ENCODE data around the gene NDUFS6. TPM values are rescaled to one million over a fixed set of nuclear protein-coding genes. Genes with fewer than 3 reads are reported as not detected.

Gene NDUFS6
- total and polyA plus RNA-seq, 2 of the 4 experiments (the other 2 are of a cell fraction) = 10.4 to 69.0 TPM

DNA sequence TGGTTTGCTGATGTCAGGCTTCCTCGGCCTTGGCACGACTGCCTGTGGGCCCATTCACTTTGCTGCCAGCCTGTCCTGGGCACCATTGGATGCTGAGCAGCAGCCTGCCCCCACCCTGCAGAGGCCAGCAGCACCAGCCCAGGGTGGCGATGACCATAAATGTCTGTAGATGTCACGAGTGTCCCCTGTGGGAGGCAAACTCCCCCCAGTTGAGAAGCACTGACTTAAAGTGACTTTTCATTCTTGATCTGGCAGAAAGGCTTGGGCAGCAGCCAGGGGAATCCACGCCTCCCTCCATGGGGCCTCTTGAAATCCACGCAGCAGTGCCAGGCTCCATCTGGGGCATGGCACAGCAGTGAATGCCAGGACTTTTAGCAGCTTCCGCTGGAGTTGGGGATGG, 59.7 kb downstream of the NDUFS6 start:
- no peak overlapping the region for H4K8ac ChIP-seq (ENCODE audit: low read depth in 2 of 2, low read length in 2 of 2)
- H3K4me2 ChIP-seq (ENCODE audit: low read depth, low read length) = no peak overlapping the region
- no peaks in the 10 kb centered on the region; the same call in 1 of the 2 replicates for H4K20me1 ChIP-seq (ENCODE audit: insufficient read depth, low read length)
- BruUV-seq (replicated peaks) = no TSS peak
- H2BK20ac ChIP-seq (ENCODE audit: low read depth, low read length) = no peak overlapping the region
- H3K9ac ChIP-seq (ENCODE audit: low read depth, low read length) = no peak overlapping the region
- no peak overlapping the region for H2AK5ac ChIP-seq (ENCODE audit: low read depth, low read length)
- H2BK15ac ChIP-seq (ENCODE audit: low read depth, low read length) = no peak overlapping the region
- H3K56ac ChIP-seq (ENCODE audit: extremely low read depth, insufficient read depth, low read length) = no peak overlapping the region
- no peak overlapping the region for H3K4ac ChIP-seq (ENCODE audit: low read depth, low read length)
- DNase-seq = no peak
- H3K4me3 ChIP-seq (ENCODE audit: insufficient read depth, low read depth, low read length) = no peak overlapping the region
- no peak overlapping the region for H2AFZ ChIP-seq (replicated peaks; ENCODE audit: low read length, poor library complexity)
- no peaks in the 10 kb centered on the region for H3K36me3 ChIP-seq (ENCODE audit: control insufficient read depth, insufficient read depth, low read length)
- 65% methylated on average over 4 of the region's 7 CpGs; no CpG with 5 or more reads in 1 of the 2 experiments for WGBS, 2 experiments (ENCODE audit: extremely low coverage in 2 of 2, insufficient read length in 1 of 2)
- no peaks in the 10 kb centered on the region for H3K9me1 ChIP-seq (ENCODE audit: insufficient read depth, low read length)
- intact Hi-C loops (cut with micrococcal nuclease) (no loop called here), dilution Hi-C loops (cut with HindIII; ENCODE audit: low sequenced_read_pairs, unreplicated experiment) (no loop called here), in situ Hi-C loops (cut with MboI; ENCODE audit: low sequenced_read_pairs) (no loop called here)
- H2BK5ac ChIP-seq (ENCODE audit: low read depth, low read length, poor library complexity, severe bottlenecking) = no peak overlapping the region
- ChIA-PET CTCF (interaction anchor here (0.6 kb wide), 1 partner anchor 53 kb away, joined by 3 read pairs; no protein-coding TSS in a partner anchor), POLR2A (ENCODE audit: unreplicated experiment) (no interaction called here)
- no peak overlapping the region for H4K5ac ChIP-seq (ENCODE audit: low read depth, low read length)
- TF ChIP-seq RAD21 (IDR thresholded peaks at IDR 0.05; ENCODE audit: low read length) (no peak), FOS (IDR thresholded peaks at IDR 0.05; ENCODE audit: low read depth, low read length) (no peak), MAZ (IDR thresholded peaks at IDR 0.05; ENCODE audit: borderline replicate concordance, low read depth, low read length) (no peak), USF2 (IDR thresholded peaks at IDR 0.05; ENCODE audit: low read depth, low read length) (no peak), RFX5 (IDR thresholded peaks at IDR 0.05; ENCODE audit: low read depth, low read length) (no peak), BHLHE40 (IDR thresholded peaks at IDR 0.05; ENCODE audit: low read depth, low read length) (no peak), MXI1 (IDR thresholded peaks at IDR 0.05; ENCODE audit: borderline replicate concordance, low read depth, low read length) (no peak), CTCF (conservative IDR thresholded peaks at IDR 0.05; ENCODE audit: low read depth, low read length) (no peak), NFE2L2 (IDR thresholded peaks at IDR 0.05; ENCODE audit: low read depth, low read length) (no peak), SMC3 (IDR thresholded peaks at IDR 0.05; ENCODE audit: low read depth, low read length) (no peak), CHD1 (IDR thresholded peaks at IDR 0.05; ENCODE audit: low read depth, low read length) (no peak), RCOR1 (IDR thresholded peaks at IDR 0.05; ENCODE audit: insufficient replicate concordance, low read length) (no peak), CEBPB (IDR thresholded peaks at IDR 0.05; ENCODE audit: low read depth, low read length) (no peak), MAFK (IDR thresholded peaks at IDR 0.05; ENCODE audit: low read depth, low read length) (no peak), POLR2A (IDR thresholded peaks at IDR 0.05; ENCODE audit: low read depth, low read length) (no peak)
- TF ChIP-seq, protein P1, sequence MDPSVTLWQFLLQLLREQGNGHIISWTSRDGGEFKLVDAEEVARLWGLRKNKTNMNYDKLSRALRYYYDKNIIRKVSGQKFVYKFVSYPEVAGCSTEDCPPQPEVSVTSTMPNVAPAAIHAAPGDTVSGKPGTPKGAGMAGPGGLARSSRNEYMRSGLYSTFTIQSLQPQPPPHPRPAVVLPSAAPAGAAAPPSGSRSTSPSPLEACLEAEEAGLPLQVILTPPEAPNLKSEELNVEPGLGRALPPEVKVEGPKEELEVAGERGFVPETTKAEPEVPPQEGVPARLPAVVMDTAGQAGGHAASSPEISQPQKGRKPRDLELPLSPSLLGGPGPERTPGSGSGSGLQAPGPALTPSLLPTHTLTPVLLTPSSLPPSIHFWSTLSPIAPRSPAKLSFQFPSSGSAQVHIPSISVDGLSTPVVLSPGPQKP (IDR thresholded peaks at IDR 0.05; ENCODE audit: borderline replicate concordance, low read depth, low read length) = no peak
- no peak for ATAC-seq (ENCODE audit: low read depth)
- H3K9me3 ChIP-seq (ENCODE audit: control insufficient read depth, insufficient read depth, low read length) = no peaks in the 10 kb centered on the region
- H3K4me1 ChIP-seq (ENCODE audit: control insufficient read depth, insufficient read depth, low read length) = no peaks in the 10 kb centered on the region
- H2AK9ac ChIP-seq (replicated peaks; ENCODE audit: low read depth, low read length, poor library complexity) = no peak overlapping the region
- H3K23ac ChIP-seq (ENCODE audit: low read depth, low read length) = no peak overlapping the region
- H3K27me3 ChIP-seq (ENCODE audit: control insufficient read depth, insufficient read depth, low read length) = peaks cover 38% of the 10 kb centered on the region
- H4K91ac ChIP-seq (ENCODE audit: insufficient read depth, low read depth, low read length) = no peak overlapping the region
- H2BK120ac ChIP-seq (ENCODE audit: low read depth, low read length) = no peak overlapping the region
- H3K18ac ChIP-seq (ENCODE audit: low read depth, low read length) = no peak overlapping the region
- no peaks in the 10 kb centered on the region for H3K79me1 ChIP-seq (ENCODE audit: low read depth in 1 of 2, low read length in 2 of 2)
- no peak overlapping the region for H3K14ac ChIP-seq (replicated peaks; ENCODE audit: low read depth, low read length)
- no peak overlapping the region for H3K27ac ChIP-seq (ENCODE audit: insufficient read depth, low read length)

All from IMR-90 (cell line).